Astrocyte (in vitro differentiated cells and primary cell): ENCODE data around the gene CHST2. TPM values are rescaled to one million over a fixed set of nuclear protein-coding genes. Genes with fewer than 3 reads are reported as not detected.

Experiments
- DNase-seq: peaks from one replicate; pipeline ENCODE4 v3.0.0-alpha.2; 2010; ENCODE audit warnings: low read depth
- FAIRE-seq: peaks from 2 replicates; lab custom pipeline; 2011; peaks lifted over from hg19 to GRCh38; lab: Jason Lieb, UNC
- H2AFZ ChIP-seq: 2 replicates; pipeline ENCODE4 v1.6.0; 2012; ENCODE audit warnings: low read depth, low read length, inconsistent platforms
- H3K27ac ChIP-seq: 2 replicates; pipeline ENCODE4 v1.5.1; 2011; ENCODE audit warnings: low read depth, low read length, inconsistent platforms
- H3K27me3 ChIP-seq: 2 replicates; pipeline ENCODE4 v1.6.0; 2011; ENCODE audit warnings: low read length, inconsistent platforms; ENCODE audit not compliant: insufficient read depth
- H3K36me3 ChIP-seq: 2 replicates; pipeline ENCODE4 v1.5.1; 2011; ENCODE audit warnings: low read length, inconsistent platforms; ENCODE audit not compliant: insufficient read depth
- H3K4me1 ChIP-seq: 2 replicates; pipeline ENCODE4 v1.5.1; 2011; ENCODE audit warnings: low read length, inconsistent platforms; ENCODE audit not compliant: insufficient read depth
- H3K4me2 ChIP-seq: 2 replicates; pipeline ENCODE4 v1.6.0; 2012; ENCODE audit warnings: low read length, inconsistent platforms
- H3K4me3 ChIP-seq: 2 replicates; pipeline ENCODE4 v1.5.1; 2011; ENCODE audit warnings: low read depth, mild to moderate bottlenecking, low read length, inconsistent platforms; ENCODE audit not compliant: insufficient read depth
- H3K79me2 ChIP-seq: 2 replicates; pipeline ENCODE4 v1.6.0; 2012; ENCODE audit warnings: mild to moderate bottlenecking, low read length, inconsistent platforms; ENCODE audit not compliant: insufficient read depth
- H3K9ac ChIP-seq: 2 replicates; pipeline ENCODE4 v1.6.0; 2012; ENCODE audit warnings: mild to moderate bottlenecking, low read length, inconsistent platforms
- H3K9me3 ChIP-seq: 2 replicates; pipeline ENCODE4 v1.5.1; 2012; ENCODE audit warnings: low read depth, mild to moderate bottlenecking, low read length, inconsistent platforms; ENCODE audit not compliant: insufficient read depth
- H4K20me1 ChIP-seq: 2 replicates; pipeline ENCODE4 v1.6.0; 2012; ENCODE audit warnings: low read length, inconsistent platforms; ENCODE audit not compliant: insufficient read depth
- H3K27ac Mint-ChIP-seq: one replicate; pipeline ENCODE4 v1.8.0; 2021; ENCODE audit warnings: mild to moderate bottlenecking, mixed read lengths; ENCODE audit not compliant: unreplicated experiment
- H3K27me3 Mint-ChIP-seq: one replicate; pipeline ENCODE4 v1.8.0; 2021; ENCODE audit warnings: low read depth, mixed read lengths; ENCODE audit not compliant: unreplicated experiment
- H3K36me3 Mint-ChIP-seq: one replicate; pipeline ENCODE4 v1.8.0; 2021; ENCODE audit warnings: low read depth, mixed read lengths; ENCODE audit not compliant: unreplicated experiment
- H3K4me1 Mint-ChIP-seq: one replicate; pipeline ENCODE4 v1.8.0; 2021; ENCODE audit warnings: low read depth, mixed read lengths; ENCODE audit not compliant: unreplicated experiment
- H3K4me3 Mint-ChIP-seq: one replicate; pipeline ENCODE4 v1.8.0; 2021; ENCODE audit warnings: mild to moderate bottlenecking, moderate library complexity, mixed read lengths; ENCODE audit not compliant: unreplicated experiment
- H3K9me3 Mint-ChIP-seq: one replicate; pipeline ENCODE4 v1.8.0; 2021; ENCODE audit warnings: mild to moderate bottlenecking, mixed read lengths; ENCODE audit not compliant: unreplicated experiment
- CTCF ChIP-seq: IDR thresholded peaks from 2 replicates; pipeline ENCODE4 v1.5.1; 2011; ENCODE audit warnings: low read depth, mild to moderate bottlenecking, inconsistent platforms, low read length, moderate library complexity; ENCODE audit not compliant: insufficient read depth
- EZH2 ChIP-seq: IDR thresholded peaks from 2 replicates; pipeline ENCODE4 v1.6.1; 2012; ENCODE audit warnings: mild to moderate bottlenecking, low read length, inconsistent platforms; ENCODE audit not compliant: insufficient read depth
- total RNA-seq: library from RNA; stranded (reverse); gene quantifications from 2 replicates; pipeline ENCODE4 v1.2.1, GENCODE V29; 2021

The CHST2 gene
- total RNA-seq, 1 donor from 2014 or later: 13.4 TPM

GRCh38 chr3:143172062-143172794 lies 52.7 kb downstream of the CHST2 start:
- no peak for TF ChIP-seq EZH2
- Mint-ChIP-seq H3K36me3 (peaks cover 2% of the 10 kb centered on the region), H3K4me1 (peaks cover 42% of the 10 kb centered on the region), H3K4me3 (no peak overlapping the region), H3K27ac (peak overlapping the region; percentile 29), H3K9me3 (peaks cover 9% of the 10 kb centered on the region), H3K27me3 (no peaks in the 10 kb centered on the region)
- H3K4me2 ChIP-seq: peak overlapping the region; percentile 3
- DNase-seq (peak; percentile 4), FAIRE-seq (no peak)
- H3K4me3 ChIP-seq: no peak overlapping the region
- H3K79me2 ChIP-seq: no peaks in the 10 kb centered on the region
- H3K27me3 ChIP-seq: no peaks in the 10 kb centered on the region
- H4K20me1 ChIP-seq: no peaks in the 10 kb centered on the region
- no peak overlapping the region for H2AFZ ChIP-seq
- H3K36me3 ChIP-seq: no peaks in the 10 kb centered on the region
- no peaks in the 10 kb centered on the region for H3K9me3 ChIP-seq
- peaks cover 37% of the 10 kb centered on the region for H3K4me1 ChIP-seq
- H3K27ac ChIP-seq: peak overlapping the region; percentile 56
- peak overlapping the region; percentile 32 for H3K9ac ChIP-seq

GRCh38 chr3:143172795-143173145 lies 53.2 kb downstream of the CHST2 start:
- FAIRE-seq (no peak), DNase-seq (no peak)
- peaks cover 42% of the 10 kb centered on the region for H3K4me1 Mint-ChIP-seq
- H3K27ac ChIP-seq: no peak overlapping the region
- H3K79me2 ChIP-seq: no peaks in the 10 kb centered on the region
- H3K9me3 ChIP-seq: no peaks in the 10 kb centered on the region
- no peak overlapping the region for H3K27ac Mint-ChIP-seq
- no peaks in the 10 kb centered on the region for H4K20me1 ChIP-seq
- H3K9ac ChIP-seq: no peak overlapping the region
- H3K27me3 Mint-ChIP-seq: no peaks in the 10 kb centered on the region
- H3K36me3 ChIP-seq: no peaks in the 10 kb centered on the region
- H3K9me3 Mint-ChIP-seq: peaks cover 9% of the 10 kb centered on the region
- H3K4me2 ChIP-seq: no peak overlapping the region
- H3K4me3 Mint-ChIP-seq: no peak overlapping the region
- H3K27me3 ChIP-seq: no peaks in the 10 kb centered on the region
- TF ChIP-seq CTCF (no peak), EZH2 (no peak)
- H3K36me3 Mint-ChIP-seq: peaks cover 2% of the 10 kb centered on the region
- H3K4me1 ChIP-seq: peaks cover 35% of the 10 kb centered on the region
- no peak overlapping the region for H2AFZ ChIP-seq
- no peak overlapping the region for H3K4me3 ChIP-seq

GRCh38 chr3:143173242-143173641 lies 53.7 kb downstream of the CHST2 start:
- Histone ChIP-seq H3K4me2 (no peak overlapping the region), H4K20me1 (no peaks in the 10 kb centered on the region), H3K79me2 (no peaks in the 10 kb centered on the region), H3K9ac (no peak overlapping the region), H3K36me3 (no peaks in the 10 kb centered on the region), H3K27me3 (no peaks in the 10 kb centered on the region), H3K4me3 (no peak overlapping the region), H3K9me3 (no peaks in the 10 kb centered on the region), H2AFZ (no peak overlapping the region), H3K27ac (no peak overlapping the region), H3K4me1 (peaks cover 30% of the 10 kb centered on the region)
- TF ChIP-seq CTCF: no peak
- TF ChIP-seq EZH2: no peak
- FAIRE-seq (no peak), DNase-seq (no peak)
- Mint-ChIP-seq H3K4me1 (peaks cover 39% of the 10 kb centered on the region), H3K27me3 (no peaks in the 10 kb centered on the region), H3K9me3 (peaks cover 9% of the 10 kb centered on the region), H3K27ac (no peak overlapping the region), H3K4me3 (no peak overlapping the region), H3K36me3 (peaks cover 2% of the 10 kb centered on the region)

Other genes with a start within 250 kb of the CHST2 start
- 4.5 and 5.4 TPM in 2 replicates for gene PCOLCE2, start 230.7 kb upstream of the CHST2 start, total RNA-seq
- gene PAQR9, start 156.1 kb upstream of the CHST2 start, total RNA-seq: 0.22 and 0.23 TPM in 2 replicates
- gene U2SURP, start 118.2 kb upstream of the CHST2 start, total RNA-seq: 106 and 109 TPM in 2 replicates